Right lobe of liver (tissue), 6 donors: ENCODE data around the gene AASDH. TPM values are rescaled to one million over a fixed set of nuclear protein-coding genes. Genes with fewer than 3 reads are reported as not detected.
"Not testable (repeated sequence)": the region's sequence is repeated elsewhere in the genome, so short reads cannot be mapped to it uniquely, and the experiment has no call there.

ENCODE experiments used
- ATAC-seq, 4 donors: fragments of 200-7000 bp; cut with Tn5 transposase; one replicate each; pipeline ENCODE4 v1.9.1; 2020; ENCODE audit warnings: mild to moderate bottlenecking in 4 of 4, moderate library complexity in 4 of 4
- DNase-seq, 3 donors: peaks; one replicate each; pipeline ENCODE4 v3.0.0-alpha.2; 2020
- H3K27ac ChIP-seq, 3 donors: fragments of 200-600 bp; one replicate each; pipeline ENCODE4 v1.8.0; 2022
- H3K27me3 ChIP-seq, 2 donors: fragments of 200-600 bp; one replicate each; pipeline ENCODE4 v1.8.0; 2022
- H3K36me3 ChIP-seq, 4 donors: fragments of 200-600 bp; sonication (generic) in 1 of 4; one replicate each; pipeline versions ENCODE4 v1.5.1 to v1.8.0; 2017 to 2022; ENCODE audit warnings: control low read depth in 1 of 4
- H3K4me1 ChIP-seq, 4 donors: fragments of 200-600 bp; sonication (generic) in 1 of 4; one replicate each; pipeline versions ENCODE4 v1.5.1 to v1.8.0; 2017 to 2022; ENCODE audit warnings: control low read depth in 1 of 4
- H3K4me3 ChIP-seq, 3 donors: fragments of 200-600 bp; one replicate each; pipeline ENCODE4 v1.8.0; 2022
- H3K9me3 ChIP-seq, 4 donors: fragments of 200-600 bp; sonication (generic) in 1 of 4; one replicate each; pipeline versions ENCODE4 v1.5.1 to v1.8.0; 2017 to 2022; ENCODE audit warnings: control low read depth in 1 of 4
- CTCF ChIP-seq, 4 donors: fragments of 200-600 bp in 3 of 4; fragments of 450-650 bp in 1 of 4; IDR thresholded peaks; one replicate each; pipeline versions ENCODE4 v1.5.1 to v1.8.0; 2016 to 2022; ENCODE audit warnings: antibody characterized with exemption in 4 of 4, mild to moderate bottlenecking in 2 of 4
- POLR2A ChIP-seq: fragments of 450-650 bp; IDR thresholded peaks from one replicate; pipeline ENCODE4 v1.6.1; 2017; ENCODE audit warnings: antibody characterized with exemption, mild to moderate bottlenecking
- WGBS: methylation state at CpG from one replicate; pipeline ENCODE4 v1.1.6; 2018; ENCODE audit warnings: low coverage, low lambda C conversion rate; ENCODE audit not compliant: insufficient coverage; ENCODE audit errors: missing lambda C conversion rate; 5-methylcytosine and 5-hydroxymethylcytosine counted together
- intact Hi-C, 2 donors: fragments of 100-400 bp; cut with DNase I; formaldehyde crosslinking; loops; one replicate each; pipeline versions ENCODE4 v1.11.2 to v1.14.1; 2022
- total RNA-seq, 6 experiments: library from RNA; depleted of rRNA in 2 of 6; stranded (reverse); fragments of >200 nt in 2 of 6; fragmentation: NEBNext Ultra II Directional in 3 of 6; extraction: Animal tissue kit (Norgen Biotek cat#: 25700) in 3 of 6; gene quantifications; one replicate each; pipeline versions ENCODE4 v1.1.0 to v1.2.4, GENCODE V29; 2016 to 2023
- donor health status: DM: no; HTN: yes; CAD: no.
- donor health status: DM: no; HTN: no; CAD: no.
- donor health status: DM: no; HTN: no; CAD: no.
- donor health status: DM: no; HTN: yes; CAD: no.
- donor health status: DM: no; HTN: yes; CAD: no.

AASDH gene
- total RNA-seq, 6 experiments from 2014 or later = 4.8 to 10.1 (median 5.5) TPM

DNA sequence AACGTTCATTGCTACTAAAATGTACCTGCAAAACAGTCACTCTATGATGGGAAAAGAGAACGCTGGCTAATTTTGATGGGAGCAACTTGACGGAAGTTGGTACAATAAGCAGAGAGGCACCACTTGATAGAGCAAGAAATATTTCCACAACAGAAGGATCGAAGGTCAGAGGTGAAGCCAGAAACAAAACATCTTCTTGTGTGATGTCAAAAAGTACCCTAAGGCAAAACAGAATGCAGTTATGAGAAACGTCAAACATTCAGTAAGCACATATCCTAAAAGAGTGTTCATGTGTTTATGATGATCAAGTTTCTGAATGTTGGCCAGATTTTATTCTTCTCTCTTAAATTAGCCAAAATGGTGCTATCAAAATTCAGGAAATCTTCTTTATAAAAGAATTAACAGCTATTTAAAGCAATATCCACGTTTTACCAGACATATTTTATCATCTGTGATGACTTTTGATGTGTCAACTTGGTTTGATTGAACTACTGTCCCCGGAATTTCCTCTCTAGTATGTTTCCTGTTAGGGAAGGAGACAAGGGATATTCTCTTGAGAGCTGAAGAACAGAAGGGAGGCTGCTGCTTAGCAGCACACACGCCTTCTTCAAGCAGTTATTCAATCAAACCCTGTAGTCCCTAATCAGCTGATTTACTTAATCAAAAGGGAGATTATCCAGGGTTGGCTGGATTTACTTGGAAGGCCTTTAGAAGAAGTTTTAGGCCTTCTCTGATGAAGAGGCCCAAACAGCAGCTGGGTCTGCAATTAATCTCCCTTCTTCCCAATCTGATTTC, 15.7 kb downstream of the AASDH start:
- no peaks in the 10 kb centered on the region for H3K9me3 ChIP-seq
- TF ChIP-seq CTCF (IDR thresholded peaks at IDR 0.05) (no peak), POLR2A (no peak)
- ATAC-seq (no peak), DNase-seq (no peak)
- H3K4me1 ChIP-seq = no peaks in the 10 kb centered on the region
- intact Hi-C loops = no loop called here
- no peak overlapping the region for H3K4me3 ChIP-seq
- 65% methylated on average over 8 of the region's 8 CpGs for WGBS
- no peaks in the 10 kb centered on the region for H3K27me3 ChIP-seq
- H3K36me3 ChIP-seq = peaks cover 0 to 15% (median 2%) of the 10 kb centered on the region in 4 donors
- H3K27ac ChIP-seq = no peak overlapping the region

- Histone ChIP-seq H3K4me3 (no peak overlapping the region), H3K4me1 (no peaks in the 10 kb centered on the region), H3K9me3 (no peaks in the 10 kb centered on the region), H3K36me3 (peaks cover 0 to 15% (median 2%) of the 10 kb centered on the region in 4 donors), H3K27ac (no peak overlapping the region), H3K27me3 (no peaks in the 10 kb centered on the region)
- intact Hi-C loops = no loop called here
- ATAC-seq (no peak), DNase-seq (no peak)
- WGBS = no CpG with 5 or more reads among the region's 3 CpGs
- no peak for TF ChIP-seq POLR2A
- no peak for TF ChIP-seq CTCF (IDR thresholded peaks at IDR 0.05)
These were observed 16.9 kb downstream of the AASDH start for GRCh38 chr4:56370377-56370776.

- not testable (repeated sequence) for H3K9me3 ChIP-seq, H3K27me3 ChIP-seq, DNase-seq
These were observed 24.3 kb downstream of the AASDH start for GRCh38 chr4:56362981-56363380.

DNA sequence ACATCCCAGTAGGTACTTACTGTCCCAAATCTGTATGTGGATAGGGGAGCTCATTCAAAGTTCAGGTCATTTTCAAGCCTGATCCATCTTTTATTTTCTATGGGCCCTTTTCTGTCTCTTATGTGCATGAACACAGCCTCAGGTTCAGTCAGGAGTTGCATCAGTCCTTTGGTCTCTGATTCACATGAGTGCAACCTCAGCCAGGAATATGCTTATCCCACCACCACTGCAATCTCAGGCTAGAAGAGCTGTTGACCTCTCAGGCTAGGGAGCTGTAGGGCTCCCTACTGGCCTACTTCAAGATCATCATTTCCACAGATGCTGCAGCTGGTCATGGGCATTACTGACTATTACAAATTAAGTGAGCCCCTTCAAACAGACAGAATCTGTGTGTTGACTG, 27.2 kb downstream of the AASDH start:
- ATAC-seq (no peak), DNase-seq (no peak)
- H3K4me1 ChIP-seq = no peaks in the 10 kb centered on the region
- H3K9me3 ChIP-seq = no peaks in the 10 kb centered on the region
- H3K27me3 ChIP-seq = no peaks in the 10 kb centered on the region
- H3K27ac ChIP-seq = no peak overlapping the region
- peaks cover 0 to 6% (median under 1%) of the 10 kb centered on the region in 4 donors for H3K36me3 ChIP-seq
- TF ChIP-seq CTCF (IDR thresholded peaks at IDR 0.05) (no peak), POLR2A (no peak)
- no peak overlapping the region for H3K4me3 ChIP-seq
- intact Hi-C loops = no loop called here

More at GRCh38 chr4:56362981-56363380, 24.3 kb downstream of the AASDH start:
- H3K27ac ChIP-seq, H3K4me1 ChIP-seq, H3K36me3 ChIP-seq, H3K4me3 ChIP-seq, intact Hi-C loops, ATAC-seq: not testable (repeated sequence)
- no CpG with 5 or more reads among the region's 12 CpGs for WGBS

- WGBS = 91% methylated on average over 4 of the region's 9 CpGs
- H3K27me3 ChIP-seq = no peaks in the 10 kb centered on the region
- peaks cover 0 to 6% (median 2%) of the 10 kb centered on the region in 4 donors for H3K36me3 ChIP-seq
- no peak overlapping the region for H3K4me3 ChIP-seq
- TF ChIP-seq CTCF (IDR thresholded peaks at IDR 0.05) (no peak), POLR2A (no peak)
- DNase-seq = no peak
- no peak overlapping the region for H3K27ac ChIP-seq
- ATAC-seq = no peak
- no peaks in the 10 kb centered on the region for H3K9me3 ChIP-seq
- no peaks in the 10 kb centered on the region for H3K4me1 ChIP-seq
- intact Hi-C loops = no loop called here
These were observed 30.6 kb downstream of the AASDH start for GRCh38 chr4:56356650-56357049.
